ENCODE data around the gene KLK1.

GRCh38 chr19:50861010-50861409, 37.4 kb upstream of the KLK1 start:
- no peak for TF ChIP-seq POLR2A (IDR thresholded peaks at IDR 0.05)
- TF ChIP-seq, protein P1, sequence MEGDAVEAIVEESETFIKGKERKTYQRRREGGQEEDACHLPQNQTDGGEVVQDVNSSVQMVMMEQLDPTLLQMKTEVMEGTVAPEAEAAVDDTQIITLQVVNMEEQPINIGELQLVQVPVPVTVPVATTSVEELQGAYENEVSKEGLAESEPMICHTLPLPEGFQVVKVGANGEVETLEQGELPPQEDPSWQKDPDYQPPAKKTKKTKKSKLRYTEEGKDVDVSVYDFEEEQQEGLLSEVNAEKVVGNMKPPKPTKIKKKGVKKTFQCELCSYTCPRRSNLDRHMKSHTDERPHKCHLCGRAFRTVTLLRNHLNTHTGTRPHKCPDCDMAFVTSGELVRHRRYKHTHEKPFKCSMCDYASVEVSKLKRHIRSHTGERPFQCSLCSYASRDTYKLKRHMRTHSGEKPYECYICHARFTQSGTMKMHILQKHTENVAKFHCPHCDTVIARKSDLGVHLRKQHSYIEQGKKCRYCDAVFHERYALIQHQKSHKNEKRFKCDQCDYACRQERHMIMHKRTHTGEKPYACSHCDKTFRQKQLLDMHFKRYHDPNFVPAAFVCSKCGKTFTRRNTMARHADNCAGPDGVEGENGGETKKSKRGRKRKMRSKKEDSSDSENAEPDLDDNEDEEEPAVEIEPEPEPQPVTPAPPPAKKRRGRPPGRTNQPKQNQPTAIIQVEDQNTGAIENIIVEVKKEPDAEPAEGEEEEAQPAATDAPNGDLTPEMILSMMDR (IDR thresholded peaks at IDR 0.05) = no peak

Data from adrenal gland (tissue), 5 donors.